HG03571 (cell line): Measurements from ENCODE around the gene PDE3A.
"Not testable (repeated sequence)": the region's sequence is repeated elsewhere in the genome, so short reads cannot be mapped to it uniquely, and the experiment has no call there.

Experiments used
- ATAC-seq: cut with Tn5 transposase; IDR thresholded peaks from one replicate; pipeline ENCODE4 v1.9.1; 2021; ENCODE audit not compliant: unreplicated experiment

The PDE3A gene

DNA sequence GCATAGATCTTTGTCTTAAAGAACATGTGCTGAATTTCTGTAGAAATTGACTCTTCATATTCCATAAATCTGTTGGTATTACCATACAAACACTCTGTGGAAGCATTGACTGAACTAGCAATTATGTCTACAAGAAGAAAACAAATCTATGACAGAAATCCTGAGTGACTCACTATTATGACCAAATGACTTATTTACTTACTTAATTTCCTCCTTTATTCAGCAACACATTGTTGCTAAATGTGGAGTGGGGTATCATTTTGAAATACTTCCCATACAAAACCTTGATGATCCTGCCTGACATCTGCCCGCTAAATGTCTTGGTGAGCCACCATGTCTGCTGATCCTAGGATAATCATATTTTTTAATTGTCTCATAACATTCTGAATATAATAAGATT is 227.7 kb downstream of the PDE3A start:
- ATAC-seq, result no peak

- ATAC-seq, result no peak
Observed at GRCh38 chr12:20599757-20600156, 231.4 kb downstream of the PDE3A start.

DNA sequence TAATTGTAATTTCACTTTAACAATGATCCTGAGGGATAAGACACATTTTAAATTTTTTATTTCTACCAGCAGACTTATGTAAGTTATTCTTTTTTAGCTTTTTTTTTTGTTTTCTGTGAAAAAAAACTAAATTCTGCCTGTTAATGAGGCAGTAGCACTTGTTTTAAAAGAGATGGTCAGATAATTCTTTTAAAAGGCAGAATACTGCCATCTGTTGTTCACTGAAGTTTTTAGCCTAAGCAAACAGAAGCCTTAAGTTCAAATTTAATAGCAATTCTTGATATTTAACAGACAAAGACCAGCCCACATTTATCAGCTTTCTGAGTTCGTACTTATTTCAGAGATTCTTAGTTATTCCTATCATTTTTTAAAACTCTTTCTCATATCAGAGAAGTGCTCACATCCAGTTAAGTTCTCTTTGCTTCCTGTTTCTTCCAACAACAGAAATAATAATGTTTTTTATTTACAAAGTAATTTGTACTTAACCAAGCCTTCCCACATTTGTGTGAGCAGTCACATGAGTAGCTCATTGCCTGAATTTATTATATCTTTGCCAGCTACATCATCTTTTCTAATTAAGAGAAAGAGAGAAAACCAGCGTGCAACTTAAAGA is 233.4 kb downstream of the PDE3A start:
- ATAC-seq, result no peak

DNA sequence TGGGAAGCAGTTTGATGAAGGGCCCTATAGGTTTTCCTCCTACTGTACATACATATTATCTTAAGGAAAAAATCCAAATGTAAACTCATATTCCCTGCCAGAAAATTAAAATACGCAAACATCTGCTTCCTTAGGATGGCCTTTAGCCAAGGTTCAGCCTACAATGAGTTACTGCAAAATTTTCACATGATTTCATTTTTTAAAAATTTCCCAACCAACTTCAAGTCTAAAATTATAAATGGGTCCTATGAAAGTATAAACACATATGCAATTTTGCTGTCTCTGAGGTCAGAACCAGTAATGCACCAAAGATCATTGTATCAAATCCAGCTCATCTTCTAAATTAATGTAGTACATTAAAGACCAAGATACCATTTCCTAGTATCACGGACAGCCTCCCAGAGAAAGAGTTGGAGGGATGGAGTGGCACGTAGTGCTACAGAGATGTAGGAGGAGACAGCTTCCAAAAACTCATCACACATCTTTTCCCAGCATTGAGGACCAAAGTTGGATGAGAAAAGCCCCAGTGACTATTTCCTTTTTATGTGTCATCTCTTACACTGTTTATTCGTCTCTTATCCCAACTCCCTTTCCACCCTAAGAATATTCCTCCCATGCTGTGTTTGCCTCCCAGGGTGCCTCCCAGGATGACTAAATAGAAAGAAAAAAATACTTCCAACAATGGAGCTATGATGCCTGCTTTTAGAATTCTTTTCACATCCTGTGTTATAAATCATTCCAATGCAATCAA is 234.5 kb downstream of the PDE3A start:
- ATAC-seq, result no peak

GRCh38 chr12:20604408-20605067 is 236.2 kb downstream of the PDE3A start:
- no peak for ATAC-seq

- ATAC-seq, result not testable (repeated sequence)
Observed at GRCh38 chr12:20615020-20615419, 246.7 kb downstream of the PDE3A start.

GRCh38 chr12:20616093-20616492 is 247.8 kb downstream of the PDE3A start:
- ATAC-seq, result no peak

- ATAC-seq, result no peak
Observed at GRCh38 chr12:20620261-20620660, 251.9 kb downstream of the PDE3A start.

DNA sequence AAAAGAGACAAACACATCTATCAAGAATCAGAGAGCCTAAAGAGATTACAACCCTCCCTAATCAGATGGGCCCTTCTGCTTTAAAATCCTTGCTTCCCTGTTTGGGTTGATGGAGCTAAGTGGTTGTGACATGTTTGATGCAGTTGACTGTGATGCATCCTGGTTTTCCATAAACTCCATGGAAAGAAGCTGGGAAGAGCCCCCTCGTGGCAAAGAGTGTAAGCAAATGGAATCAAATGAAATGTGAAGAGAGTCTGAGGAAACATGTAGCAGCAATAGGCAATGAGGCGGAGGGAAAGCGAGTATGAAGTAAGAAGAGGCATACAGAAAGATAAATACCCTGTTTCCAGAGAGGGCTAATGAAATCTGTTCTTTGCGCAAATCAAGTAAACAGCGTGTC is 256.4 kb downstream of the PDE3A start:
- no peak for ATAC-seq

DNA sequence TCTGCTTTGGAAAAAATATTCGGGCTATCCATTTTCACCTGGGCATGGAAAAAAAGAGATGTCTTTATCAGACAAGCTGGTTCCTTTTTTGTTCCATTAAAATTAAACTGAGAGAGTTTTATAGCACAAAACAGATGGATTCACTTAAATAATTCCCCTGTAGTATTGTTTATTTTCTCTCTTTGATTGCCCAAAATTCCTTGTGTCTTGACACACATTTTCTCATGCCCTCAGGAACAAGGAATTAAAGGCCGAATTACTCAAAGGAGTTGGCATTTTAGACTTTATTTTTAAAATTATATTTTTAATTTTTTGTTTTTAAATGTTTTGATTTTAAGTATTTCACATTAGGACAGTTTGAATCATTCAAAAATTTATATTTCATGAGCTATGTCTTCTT is 257.2 kb downstream of the PDE3A start:
- no peak for ATAC-seq

- no peak for ATAC-seq
Observed at GRCh38 chr12:20627001-20627588, 258.8 kb downstream of the PDE3A start.

DNA sequence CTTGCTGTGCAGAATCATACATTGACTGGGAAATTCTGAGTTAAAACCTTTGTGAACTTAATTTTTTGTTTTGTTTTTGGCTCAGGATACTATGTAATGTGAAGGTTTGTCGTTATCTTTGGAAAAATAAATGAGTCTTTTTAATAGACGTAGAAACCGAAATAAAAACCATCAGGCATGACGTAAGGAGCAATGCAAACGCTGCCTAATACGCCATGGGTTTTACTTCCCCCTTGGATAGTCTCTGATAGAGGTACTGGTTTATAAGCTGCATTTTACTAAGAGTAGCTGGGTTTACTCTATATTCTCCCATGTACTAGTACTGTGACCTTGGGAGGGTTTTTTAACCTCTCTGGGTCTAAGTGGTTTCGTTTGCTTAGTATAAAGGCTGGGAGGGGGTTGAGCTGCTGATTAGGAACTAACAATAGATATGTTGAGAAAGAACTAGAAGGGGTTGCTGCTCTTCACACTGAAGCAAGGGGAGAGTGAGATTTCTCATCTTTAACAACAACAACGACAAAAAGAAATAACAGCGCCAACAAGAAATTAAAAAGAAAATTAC is 260.0 kb downstream of the PDE3A start:
- ATAC-seq, result no peak

DNA sequence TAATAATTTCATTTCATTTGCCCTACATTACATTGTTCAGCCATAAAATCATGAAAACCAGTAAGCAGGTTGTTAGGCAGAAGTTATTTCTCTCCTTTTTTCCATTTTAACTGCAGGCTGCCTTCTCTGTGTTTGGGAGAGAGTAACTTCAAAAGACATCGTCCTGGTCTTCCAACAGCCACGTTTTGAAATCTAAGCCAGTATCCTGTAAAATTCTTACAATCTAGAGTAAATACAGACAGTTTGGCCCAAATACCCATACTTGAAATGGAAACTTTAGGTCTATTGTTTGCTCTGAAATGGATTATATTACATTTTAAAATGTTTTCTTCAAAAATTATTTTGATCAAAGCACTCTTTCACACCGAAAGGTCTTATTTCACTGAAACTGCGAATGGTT is 260.7 kb downstream of the PDE3A start:
- ATAC-seq, result no peak

- ATAC-seq, result no peak
Observed at GRCh38 chr12:20629414-20630156, 261.2 kb downstream of the PDE3A start.

GRCh38 chr12:20631711-20632110 is 263.4 kb downstream of the PDE3A start:
- ATAC-seq, result no peak

- no peak for ATAC-seq
Observed at GRCh38 chr12:20641106-20641505, 272.8 kb downstream of the PDE3A start.

GRCh38 chr12:20643822-20644221 is 275.5 kb downstream of the PDE3A start:
- ATAC-seq, result no peak

DNA sequence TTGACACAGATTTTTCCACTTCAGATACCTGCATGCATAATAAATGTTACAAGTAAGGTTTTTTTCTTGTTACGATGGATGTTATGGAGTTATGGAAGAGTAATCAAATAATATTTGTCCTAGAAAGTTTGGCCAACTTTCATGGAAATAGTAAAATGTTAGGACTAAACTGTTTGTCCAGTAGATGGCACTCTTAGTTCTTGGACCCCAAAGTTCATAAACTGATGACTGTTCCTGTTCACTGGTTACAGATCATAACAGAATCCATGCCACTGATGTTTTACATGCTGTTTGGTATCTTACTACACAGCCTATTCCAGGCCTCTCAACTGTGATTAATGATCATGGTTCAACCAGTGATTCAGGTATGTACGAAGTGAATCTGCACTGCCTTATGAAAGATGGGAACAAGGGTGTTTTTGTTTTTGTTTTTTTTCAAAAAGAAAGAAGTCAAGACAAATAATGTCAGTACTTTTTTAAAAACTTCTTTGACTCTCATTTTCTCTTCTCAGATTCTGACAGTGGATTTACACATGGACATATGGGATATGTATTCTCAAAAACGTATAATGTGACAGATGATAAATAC is 278.0 kb downstream of the PDE3A start:
- ATAC-seq, result no peak

- no peak for ATAC-seq
Observed at GRCh38 chr12:20653871-20654270, 285.5 kb downstream of the PDE3A start.

GRCh38 chr12:20656600-20656999 is 288.3 kb downstream of the PDE3A start:
- ATAC-seq, result no peak
